SHP77 (cell line): ENCODE measurements around the gene IL11.
"Not testable (repeated sequence)": the region's sequence is repeated elsewhere in the genome, so short reads cannot be mapped to it uniquely, and the experiment has no call there.

Experiments used
- DNase-seq, 2 experiments: peaks; one replicate each; lab custom pipeline; 2025; lab: John Stamatoyannopoulos, UW

IL11 gene

DNA sequence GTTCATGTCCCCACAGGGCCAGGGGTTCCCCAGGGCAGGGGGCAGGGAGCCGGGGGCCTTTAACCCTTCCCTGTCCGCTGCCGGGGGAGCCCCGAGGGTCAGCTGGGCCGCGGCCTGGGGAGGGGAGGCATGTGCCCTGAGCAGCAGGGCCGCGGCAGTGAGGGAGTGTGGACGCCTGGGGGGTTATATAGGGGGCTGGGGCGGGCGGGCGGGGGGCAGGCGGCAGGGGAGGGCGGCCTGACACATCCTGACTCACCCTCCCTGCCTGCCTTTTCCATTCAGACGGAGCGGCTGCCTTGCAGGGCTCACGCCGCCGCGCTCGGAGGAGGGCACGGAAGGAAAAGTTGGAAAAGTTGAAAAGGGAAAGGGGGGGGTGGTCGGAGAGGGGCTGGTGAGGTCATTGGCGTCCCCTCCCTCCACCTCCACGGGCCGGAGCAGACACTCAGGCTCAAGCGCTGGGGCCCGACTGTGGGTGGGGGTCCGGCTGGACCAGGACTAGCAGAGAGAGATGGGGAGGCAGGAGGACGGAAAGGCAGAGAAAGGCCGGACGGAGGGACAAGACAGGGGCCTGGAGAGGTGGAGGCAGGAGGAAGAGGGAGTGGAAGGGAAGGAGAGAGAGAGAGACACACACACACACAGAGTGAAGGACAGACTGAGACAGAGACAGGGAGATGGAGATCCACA lies at the start of gene IL11:
Gene IL11, minus strand, starts transcription at position 159 of the 684 bp plus-strand sequence. Its CDS starts 153 bp downstream, at position 6.
- no peak for DNase-seq

DNA sequence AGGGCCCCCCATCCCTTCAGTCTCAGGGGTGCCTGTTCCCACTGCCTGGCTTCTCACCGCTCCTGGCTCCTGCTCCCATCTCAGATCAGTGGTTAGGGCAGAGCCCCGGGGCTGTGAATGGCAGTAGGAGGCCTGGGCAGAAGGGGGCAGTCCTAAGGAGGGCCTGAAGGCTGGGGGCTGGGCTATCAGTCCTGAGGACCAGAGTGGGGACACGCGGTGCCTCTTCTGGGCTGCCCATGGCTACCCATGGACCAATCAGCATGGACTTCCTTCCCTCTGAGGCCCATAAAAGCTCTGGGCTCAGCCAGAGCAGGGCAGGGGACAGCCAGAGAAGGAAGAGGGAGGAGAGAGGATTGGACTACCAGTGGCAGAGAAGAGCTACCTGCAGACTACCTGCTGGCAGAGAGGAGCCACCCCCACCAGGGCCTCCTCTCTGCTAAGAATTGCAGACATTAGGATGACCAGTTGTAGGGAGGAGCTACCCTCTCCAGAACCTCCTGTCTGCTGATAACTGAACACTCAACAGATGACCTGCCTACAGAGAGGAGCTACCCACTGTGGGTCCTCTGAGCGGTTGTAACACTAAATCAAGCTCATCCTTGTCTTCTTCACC lies 49.5 kb upstream of the IL11 start:
- no peak for DNase-seq

DNA sequence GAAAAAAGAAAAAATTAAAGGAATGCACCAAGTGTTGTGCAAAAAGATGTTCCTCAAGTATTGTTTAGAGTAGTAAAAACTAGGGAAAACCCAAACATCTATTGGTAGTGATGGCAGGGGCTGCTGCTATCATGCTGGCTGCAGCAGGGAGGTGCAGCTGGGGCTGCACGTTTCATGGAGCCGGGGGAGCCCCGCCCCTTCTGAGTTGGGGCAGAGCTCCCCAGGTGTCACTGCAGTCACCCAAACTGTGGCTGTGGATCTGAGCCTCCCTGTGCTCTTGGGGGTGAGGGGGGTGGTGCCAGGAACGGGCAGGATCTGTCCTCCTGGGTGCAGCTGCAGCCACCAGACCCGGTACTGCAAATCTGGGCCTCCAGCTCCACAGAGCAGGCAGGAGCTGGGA lies 48.8 kb upstream of the IL11 start:
- no peak for DNase-seq

DNA sequence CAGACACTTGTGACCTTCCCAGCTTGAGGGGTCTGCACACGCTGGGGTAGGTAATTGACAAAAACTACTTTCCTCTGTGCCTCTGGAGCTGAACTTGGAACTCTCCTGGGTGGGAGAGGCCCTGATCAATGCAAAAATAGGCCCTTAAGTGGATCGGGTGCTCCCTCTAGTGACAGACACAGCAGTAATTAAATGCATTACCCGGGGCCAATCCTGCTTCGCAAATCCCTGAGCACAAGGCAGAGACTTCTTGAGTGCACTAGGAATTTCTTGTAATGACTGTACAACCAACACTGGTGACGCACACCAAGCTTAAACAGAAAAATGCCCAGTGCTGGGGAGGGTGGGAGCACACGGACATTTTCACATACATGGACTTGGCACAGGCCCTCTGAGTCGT lies 47.9 kb upstream of the IL11 start:
- peak; percentile 46 to 68 for DNase-seq

DNA sequence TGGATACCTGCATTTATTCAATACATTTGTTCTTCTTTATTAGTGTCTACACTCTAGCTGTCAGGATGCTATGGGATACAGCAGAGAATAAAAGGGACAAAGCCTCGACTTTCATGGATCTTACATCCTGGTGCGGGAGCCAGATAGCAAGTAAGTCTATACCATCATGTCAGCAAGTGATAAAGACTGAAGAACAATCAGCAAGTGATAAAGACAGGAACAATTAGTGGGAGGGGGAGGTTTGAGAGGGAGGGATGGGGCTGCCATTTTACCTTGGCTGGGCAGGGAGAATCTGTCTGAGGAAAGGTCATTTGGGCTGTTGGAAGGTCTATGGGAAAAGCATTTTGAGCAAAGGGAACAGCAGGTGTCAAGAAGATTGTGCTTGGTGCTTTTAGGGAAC lies 39.9 kb upstream of the IL11 start:
- no peak for DNase-seq

DNA sequence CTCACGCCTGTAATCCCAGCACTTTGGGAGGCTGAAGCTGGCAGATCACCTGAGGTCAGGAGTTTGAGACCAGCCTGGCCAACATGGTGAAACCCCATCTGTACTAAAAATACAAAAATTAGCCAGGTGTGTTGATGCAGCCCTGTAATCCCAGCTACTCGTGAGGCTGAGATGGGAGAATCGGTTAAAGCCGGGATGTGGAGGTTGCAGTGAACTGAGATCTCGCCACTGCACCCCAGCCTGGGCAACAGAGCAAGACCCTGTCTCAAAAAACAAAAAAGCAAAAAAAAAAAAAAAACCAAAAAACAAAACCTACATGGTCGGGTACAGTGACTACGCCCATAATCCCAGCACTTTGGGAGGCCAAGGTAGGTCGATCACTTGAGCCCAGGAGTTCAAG lies 38.9 kb upstream of the IL11 start:
- DNase-seq, result not testable (repeated sequence)

DNA sequence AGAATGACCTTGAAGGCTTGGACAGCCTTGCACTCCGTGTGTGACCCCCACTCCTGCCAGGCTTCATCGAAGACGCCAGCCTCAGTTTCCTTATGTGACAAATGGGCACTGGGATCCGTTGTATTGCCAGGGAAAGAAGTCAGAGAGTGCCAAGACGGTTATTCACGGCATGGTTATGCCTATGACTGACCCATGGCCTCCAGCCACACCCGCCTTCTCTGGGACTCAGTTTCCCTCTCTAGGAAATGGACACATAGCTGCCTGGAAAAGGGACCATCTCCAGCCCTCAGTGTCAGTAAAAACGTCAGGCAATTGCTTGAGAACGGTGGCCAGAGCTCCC lies 38.2 kb upstream of the IL11 start:
- no peak for DNase-seq

DNA sequence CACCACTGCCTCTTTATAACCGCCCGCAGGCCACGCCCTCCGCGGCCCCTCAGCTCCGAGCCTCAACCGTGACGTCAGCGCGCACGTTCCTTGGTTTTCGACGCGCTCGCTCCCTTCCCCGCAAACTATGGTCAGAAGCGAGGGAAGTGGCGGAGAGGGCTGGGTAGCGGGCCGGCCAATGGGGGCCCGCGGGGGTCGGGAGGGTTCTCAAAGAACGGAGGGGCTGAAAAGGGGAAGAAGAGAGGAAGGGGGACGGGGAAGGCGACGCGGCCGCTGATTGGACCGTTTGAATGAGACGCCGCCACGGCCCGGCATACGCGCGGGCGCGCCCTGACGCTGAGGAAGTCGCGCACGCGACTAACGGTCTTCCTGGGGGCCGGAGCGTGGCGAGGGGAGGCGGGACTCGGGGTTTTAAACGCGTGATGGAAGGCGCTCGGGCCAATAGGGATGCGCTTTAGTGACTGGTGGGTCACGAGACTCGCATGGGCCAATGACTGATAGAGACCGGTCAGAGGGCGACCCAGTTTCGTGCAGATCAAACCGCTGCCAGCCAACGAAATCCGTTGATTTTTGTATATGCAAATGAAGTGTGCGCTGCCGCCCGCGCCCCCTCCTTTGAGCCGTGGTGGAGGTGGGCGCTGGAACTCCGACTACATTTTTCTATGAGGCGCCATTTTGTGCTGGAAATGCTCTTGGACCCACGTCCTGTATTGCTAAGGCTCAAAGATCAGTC lies 37.7 kb upstream of the IL11 start:
- DNase-seq, result peak; percentile 99

DNA sequence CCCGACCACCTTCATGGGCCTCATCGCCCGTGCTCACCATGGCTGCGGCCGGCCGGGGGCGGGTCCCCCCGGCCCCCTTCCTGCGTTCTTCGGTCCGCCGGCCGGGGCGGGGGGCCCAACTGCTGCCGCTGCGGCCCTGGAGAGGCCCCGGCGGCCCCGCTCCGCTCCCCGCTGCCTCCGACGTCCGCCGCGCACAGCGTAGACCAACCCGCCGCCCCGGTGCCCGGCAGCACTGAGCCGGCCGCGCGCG lies 37.2 kb upstream of the IL11 start, which contains the start of gene UBE2S:
Gene UBE2S, minus strand, starts transcription at position 239 of the 250 bp plus-strand sequence. Its CDS starts 199 bp downstream, at position 40.
- DNase-seq, result not testable (repeated sequence)

DNA sequence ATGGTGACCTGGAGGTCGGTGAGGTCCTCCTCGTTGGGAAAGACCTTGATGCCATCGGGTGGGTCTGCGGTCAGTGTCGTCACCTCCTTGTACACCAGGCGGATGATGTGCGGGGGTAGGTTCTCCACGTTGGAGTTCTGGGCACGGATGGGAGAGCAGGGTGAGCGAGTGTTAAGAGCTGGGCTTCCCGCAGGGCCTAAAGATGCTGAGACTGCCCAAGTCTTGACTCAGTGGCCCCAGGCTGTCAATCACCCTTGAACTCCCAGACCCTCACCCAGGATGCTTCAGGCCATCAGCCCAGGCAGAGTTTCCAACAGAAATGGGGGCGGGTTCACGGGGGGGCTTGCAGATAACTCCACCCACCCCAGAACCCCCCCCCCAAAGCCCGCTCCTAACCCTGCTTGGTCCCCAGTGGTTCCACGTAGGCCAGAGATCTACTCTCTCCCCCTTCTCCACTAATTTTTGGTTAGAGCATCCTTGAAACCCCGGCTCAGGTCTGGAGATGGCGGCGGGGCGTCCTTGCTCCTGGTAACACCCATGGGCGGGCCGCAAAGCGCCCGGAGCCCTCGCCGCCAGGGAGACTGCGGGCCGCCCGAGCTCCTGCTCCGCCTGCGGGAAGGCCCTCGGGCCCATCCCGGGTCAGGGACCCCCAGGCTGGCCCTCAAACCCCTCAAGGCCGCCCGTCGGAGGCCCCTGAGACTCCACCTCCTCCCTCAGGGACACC lies 36.7 kb upstream of the IL11 start:
- DNase-seq, result no peak

DNA sequence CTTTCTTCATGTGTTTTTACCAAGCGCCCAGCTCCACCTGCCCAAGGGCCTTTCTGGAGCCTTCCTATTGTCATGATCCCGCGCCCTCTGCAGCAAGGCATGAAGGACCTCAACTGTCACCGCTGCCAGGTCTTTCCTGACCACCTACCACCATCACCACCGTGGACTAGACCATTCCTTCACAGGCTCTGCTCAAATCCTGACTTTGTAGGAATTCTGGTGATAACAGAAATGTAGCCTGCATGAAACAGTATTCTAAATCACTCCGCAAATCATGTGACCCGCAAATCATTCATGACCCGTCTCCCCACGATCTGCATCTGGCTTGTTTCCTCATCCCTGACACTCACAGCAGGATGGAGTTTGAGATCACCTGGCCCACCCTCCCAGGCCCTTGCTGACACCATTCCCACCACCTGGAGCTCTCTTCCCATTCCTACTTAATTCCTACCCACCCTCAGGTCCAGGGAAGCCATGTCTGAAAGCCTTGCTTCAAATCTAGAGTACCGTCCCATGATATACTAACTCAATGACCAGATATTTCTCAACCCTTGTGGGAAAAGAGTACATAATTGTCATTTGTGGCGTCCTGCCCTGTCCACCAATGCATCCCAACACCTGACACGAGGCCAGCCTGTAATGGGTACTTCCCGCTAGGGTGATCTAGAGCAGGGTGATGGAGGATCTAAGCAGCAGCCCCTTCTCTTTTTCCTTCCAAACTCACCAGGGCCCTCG lies 36.0 kb upstream of the IL11 start:
- DNase-seq, result no peak

DNA sequence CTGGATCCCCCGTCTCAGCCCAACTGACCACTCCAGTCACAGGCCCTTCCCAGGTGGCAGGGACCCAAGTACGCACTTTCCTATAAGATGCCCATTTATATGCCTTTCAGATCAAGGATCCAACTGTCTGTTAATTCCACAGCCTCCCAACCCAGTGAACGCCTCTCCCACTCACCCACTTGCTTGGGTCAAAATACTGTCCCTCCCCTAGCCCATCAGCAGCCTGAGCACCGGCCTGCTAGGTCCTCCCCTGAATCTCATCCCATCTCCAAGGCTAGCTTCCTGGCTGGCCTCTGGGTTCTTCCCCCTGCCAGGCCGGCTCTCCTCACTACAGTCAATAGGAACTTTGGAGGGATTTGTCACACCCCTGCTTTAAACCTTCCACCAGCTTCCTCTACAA lies 35.4 kb upstream of the IL11 start:
- no peak for DNase-seq

DNA sequence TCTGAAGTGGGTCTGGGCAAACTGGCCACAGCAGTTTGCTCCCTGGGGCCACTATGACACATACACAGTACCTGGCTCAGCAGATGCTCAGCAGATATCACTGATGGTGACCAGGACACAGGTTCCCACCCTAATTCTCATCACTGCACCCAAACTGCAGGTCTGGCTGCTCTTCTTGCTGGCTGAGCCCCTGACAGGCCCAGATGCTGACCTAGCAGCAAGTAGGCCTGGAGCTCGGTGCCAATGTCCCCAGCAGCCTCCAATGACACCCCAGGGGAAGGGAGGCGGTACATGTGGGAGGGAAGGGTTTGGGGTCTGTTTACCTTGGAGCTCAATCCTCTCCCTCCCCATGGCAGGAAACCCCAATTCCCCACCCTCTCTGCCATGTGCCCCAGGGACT lies 32.2 kb upstream of the IL11 start:
- no peak for DNase-seq

DNA sequence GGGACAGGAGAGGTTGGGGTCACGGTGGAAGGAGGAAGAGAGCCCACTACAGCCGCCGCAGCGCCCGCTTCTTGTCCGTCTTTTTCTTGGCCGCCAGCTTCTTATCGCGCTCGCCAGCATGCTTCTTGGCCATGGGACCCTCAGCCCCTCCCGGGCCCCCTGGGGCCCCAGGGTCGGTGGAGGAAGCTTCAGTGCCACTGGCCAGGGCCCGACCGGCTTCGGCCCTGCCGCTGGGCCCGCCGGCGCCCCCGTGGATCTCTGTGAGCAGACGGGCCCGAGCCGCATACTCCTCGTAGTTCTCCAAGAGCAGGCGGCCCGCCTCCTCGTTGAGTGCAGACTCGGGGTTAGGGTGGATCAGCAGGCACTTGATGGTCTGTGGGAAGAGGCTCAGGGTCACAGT lies 31.1 kb upstream of the IL11 start:
- not testable (repeated sequence) for DNase-seq

DNA sequence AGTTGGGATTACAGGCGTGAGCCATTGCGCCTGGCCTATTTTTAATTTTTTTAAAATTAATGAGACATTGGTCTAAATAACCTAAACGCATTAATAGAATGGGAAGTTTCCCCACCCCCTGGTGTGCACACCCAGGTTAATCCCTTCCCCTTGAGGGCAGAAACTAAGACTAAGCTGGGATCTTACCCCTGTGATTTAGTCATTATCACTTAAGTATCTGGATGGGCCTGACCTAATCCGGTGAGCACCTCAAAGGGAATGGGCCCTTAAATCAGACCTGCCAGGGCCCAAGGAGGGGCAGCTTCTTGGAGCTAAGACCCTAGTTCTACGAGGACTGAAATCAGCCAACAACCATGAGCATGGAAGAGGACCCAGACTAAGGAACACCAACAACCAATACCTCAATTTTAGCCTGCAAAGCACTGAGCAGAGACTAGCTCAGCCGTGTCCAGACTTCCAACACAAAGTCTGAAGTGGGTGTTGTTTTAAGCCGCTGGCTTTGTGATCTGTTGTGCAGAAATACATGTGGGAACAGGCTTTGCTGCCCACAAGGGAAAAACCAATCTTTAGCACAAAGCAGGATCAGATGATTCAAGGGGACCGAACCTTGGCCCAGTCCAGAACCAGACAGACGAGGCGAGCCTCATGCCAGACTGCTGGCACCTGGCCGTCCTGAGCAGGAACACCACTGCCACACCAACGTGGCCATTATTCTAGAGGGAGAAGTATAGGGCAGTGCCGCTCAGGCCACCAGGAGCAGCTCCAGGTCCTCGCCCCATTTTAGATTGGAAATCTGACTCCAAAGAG lies 30.2 kb upstream of the IL11 start:
- no peak for DNase-seq

DNA sequence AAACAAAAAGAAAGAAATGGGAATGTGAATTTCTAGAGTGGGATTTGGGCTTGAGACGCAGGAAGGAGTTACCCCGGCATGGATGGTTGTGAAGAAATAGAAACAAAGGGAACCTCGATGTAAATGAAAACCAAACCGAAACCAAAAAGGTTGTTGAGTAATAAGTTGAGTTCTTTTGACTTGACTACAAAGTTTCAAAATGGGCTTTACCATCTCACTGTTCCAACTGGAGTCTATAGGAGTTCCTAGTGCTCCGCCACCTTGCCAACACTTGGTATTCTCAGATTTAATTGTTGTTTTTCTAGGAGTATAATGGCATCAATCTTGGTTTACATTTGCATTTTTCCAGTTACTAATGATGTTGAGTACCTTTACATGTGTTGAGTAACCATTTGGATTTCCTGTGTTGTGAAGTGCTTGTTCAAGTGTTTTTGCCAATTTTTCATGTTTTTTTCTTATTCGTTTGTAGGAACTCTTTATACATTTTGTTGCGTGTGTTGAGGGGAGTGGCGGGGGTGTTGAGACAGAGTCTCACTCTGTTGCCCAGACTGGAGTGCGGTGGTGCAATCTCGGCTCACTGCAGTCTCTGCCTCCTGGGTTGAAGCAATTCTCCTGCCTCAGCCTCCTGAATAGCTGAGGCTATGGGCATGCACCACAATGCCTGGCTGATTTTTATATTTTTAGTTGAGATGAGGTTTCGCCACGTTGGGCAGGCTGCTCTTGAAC lies 28.1 kb upstream of the IL11 start:
- no peak for DNase-seq

DNA sequence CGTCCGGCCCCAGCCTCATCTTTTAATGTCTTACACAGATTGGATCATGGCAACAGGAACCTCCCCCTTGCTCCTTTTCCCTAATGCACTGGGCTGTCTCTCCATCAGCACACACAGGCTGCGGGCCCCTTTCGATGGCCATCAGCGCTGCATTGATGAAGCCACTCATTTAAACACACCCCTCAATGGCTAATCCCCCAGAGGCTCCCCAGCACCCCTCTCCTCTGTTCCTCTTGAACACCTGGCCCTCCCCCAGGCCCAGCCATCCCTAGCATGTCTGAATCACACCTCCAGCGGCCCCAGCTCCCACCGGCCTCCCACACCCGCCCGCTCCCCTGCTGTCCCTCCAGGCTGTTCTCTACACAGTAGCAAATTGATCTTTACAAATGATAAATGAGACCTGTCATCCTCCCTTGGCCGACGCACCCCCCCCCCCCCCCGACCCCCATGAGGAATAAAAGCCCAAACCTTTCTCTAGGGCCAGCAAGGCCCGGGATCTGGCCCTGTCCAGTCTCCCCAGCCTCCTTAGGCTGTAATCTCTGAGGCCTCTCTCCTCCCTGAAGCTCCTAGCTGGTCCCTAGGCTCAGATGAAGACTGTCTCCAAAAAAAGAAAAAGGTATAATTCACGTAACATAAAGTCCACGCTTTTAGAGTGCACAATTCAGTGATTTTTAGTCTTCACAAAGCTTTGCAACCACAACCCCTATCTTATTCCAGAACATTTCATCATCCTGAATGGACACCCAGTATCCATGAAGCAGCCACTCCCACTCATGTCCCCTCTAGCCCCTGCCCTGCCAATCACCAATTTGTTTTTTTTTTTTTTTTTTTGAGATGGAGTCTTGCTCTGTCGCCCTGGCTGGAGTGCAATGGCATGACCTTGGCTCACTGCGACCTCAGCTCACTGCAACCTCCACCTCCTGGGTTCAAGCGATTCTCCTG lies 22.8 kb upstream of the IL11 start:
- DNase-seq, result no peak

DNA sequence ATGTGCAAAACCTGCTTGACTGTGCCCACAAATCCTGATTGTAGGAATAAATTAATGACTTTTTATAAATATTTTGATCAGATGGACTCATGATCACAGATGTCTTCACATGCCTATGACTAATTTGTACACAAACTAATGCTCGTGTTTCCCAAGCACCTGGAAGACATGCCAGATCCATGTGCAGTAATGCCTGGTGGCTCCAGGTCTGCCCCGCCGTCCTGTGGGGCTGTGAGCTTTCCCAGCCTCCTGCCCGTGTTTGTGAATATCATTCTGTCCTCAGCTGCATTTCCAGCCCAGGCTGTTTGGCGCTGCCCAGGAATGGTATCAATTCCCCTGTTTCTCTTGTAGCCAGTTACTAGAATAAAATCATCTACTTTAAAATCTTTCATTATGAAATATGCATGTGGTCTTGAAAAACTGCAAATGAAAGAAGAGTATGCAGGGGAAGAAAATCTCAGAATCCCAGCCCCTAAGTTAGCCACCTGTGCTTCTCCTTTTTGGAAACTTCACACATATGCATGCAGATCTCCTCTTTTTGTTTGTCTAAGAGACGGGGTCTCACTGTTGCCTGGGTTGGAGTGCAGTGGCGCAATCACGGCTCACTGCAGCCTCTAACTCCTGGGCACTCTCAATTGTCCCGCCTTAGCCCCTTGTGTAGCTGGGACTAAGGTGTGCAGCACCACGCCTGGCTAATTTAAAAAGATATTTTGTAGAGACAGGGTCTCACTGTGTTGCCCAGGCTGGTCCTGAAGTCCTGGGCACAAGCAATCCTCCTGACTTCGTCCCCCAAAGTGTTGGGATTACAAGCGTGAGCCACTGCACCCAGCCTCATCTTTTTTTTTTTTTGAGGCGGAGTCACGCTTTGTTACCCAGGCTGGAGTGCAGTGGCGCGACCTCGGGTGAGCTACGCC lies 21.7 kb upstream of the IL11 start:
- no peak for DNase-seq
